ENCODE measurements around the gene C2CD5.
"Not testable (repeated sequence)": the region's sequence is repeated elsewhere in the genome, so short reads cannot be mapped to it uniquely, and the experiment has no call there.

C2CD5 gene

GRCh38 chr12:22444317-22444665, 100.1 kb downstream of the C2CD5 start:
- DNase-seq; in situ Hi-C loops (cut with HindIII; ENCODE audit: low pct_ligation_motif_present, low pct_unique_long_range_greater_than_20kb, low sequenced_read_pairs): not testable (repeated sequence)

- in situ Hi-C loops (cut with HindIII; ENCODE audit: low pct_ligation_motif_present, low pct_unique_long_range_greater_than_20kb, low sequenced_read_pairs): no loop called here
- DNase-seq: peak; percentile 87
Measured at GRCh38 chr12:22443379-22444316, 100.7 kb downstream of the C2CD5 start.

GRCh38 chr12:22437031-22437806, 107.1 kb downstream of the C2CD5 start:
- in situ Hi-C loops (cut with HindIII; ENCODE audit: low pct_ligation_motif_present, low pct_unique_long_range_greater_than_20kb, low sequenced_read_pairs): no loop called here
- DNase-seq: no peak

- no peak for DNase-seq
- in situ Hi-C loops (cut with HindIII; ENCODE audit: low pct_ligation_motif_present, low pct_unique_long_range_greater_than_20kb, low sequenced_read_pairs): no loop called here
Measured at GRCh38 chr12:22435583-22435982, 108.8 kb downstream of the C2CD5 start.

GRCh38 chr12:22431693-22432251, 112.6 kb downstream of the C2CD5 start:
- DNase-seq: no peak
- in situ Hi-C loops (cut with HindIII; ENCODE audit: low pct_ligation_motif_present, low pct_unique_long_range_greater_than_20kb, low sequenced_read_pairs): no loop called here

- in situ Hi-C loops (cut with HindIII; ENCODE audit: low pct_ligation_motif_present, low pct_unique_long_range_greater_than_20kb, low sequenced_read_pairs): no loop called here
- no peak for DNase-seq
Measured at GRCh38 chr12:22416801-22417200, 127.5 kb downstream of the C2CD5 start.

GRCh38 chr12:22415342-22416309, 128.7 kb downstream of the C2CD5 start:
- in situ Hi-C loops (cut with HindIII; ENCODE audit: low pct_ligation_motif_present, low pct_unique_long_range_greater_than_20kb, low sequenced_read_pairs): no loop called here
- no peak for DNase-seq

- no peak for DNase-seq
- in situ Hi-C loops (cut with HindIII; ENCODE audit: low pct_ligation_motif_present, low pct_unique_long_range_greater_than_20kb, low sequenced_read_pairs): no loop called here
Measured at GRCh38 chr12:22414742-22415141, 129.6 kb downstream of the C2CD5 start.

GRCh38 chr12:22413592-22413991, 130.8 kb downstream of the C2CD5 start:
- no peak for DNase-seq
- in situ Hi-C loops (cut with HindIII; ENCODE audit: low pct_ligation_motif_present, low pct_unique_long_range_greater_than_20kb, low sequenced_read_pairs): no loop called here

GRCh38 chr12:22412581-22412980, 131.8 kb downstream of the C2CD5 start:
- in situ Hi-C loops (cut with HindIII; ENCODE audit: low pct_ligation_motif_present, low pct_unique_long_range_greater_than_20kb, low sequenced_read_pairs): no loop called here

GRCh38 chr12:22410486-22410885, 133.9 kb downstream of the C2CD5 start:
- no peak for DNase-seq
- in situ Hi-C loops (cut with HindIII; ENCODE audit: low pct_ligation_motif_present, low pct_unique_long_range_greater_than_20kb, low sequenced_read_pairs): no loop called here

More at GRCh38 chr12:22412581-22412980, 131.8 kb downstream of the C2CD5 start:
- no peak for DNase-seq

GRCh38 chr12:22409377-22410164, 134.8 kb downstream of the C2CD5 start:
- no peak for DNase-seq
- in situ Hi-C loops (cut with HindIII; ENCODE audit: low pct_ligation_motif_present, low pct_unique_long_range_greater_than_20kb, low sequenced_read_pairs): no loop called here

- in situ Hi-C loops (cut with HindIII; ENCODE audit: low pct_ligation_motif_present, low pct_unique_long_range_greater_than_20kb, low sequenced_read_pairs): no loop called here
Measured at GRCh38 chr12:22408610-22409376, 135.5 kb downstream of the C2CD5 start.

GRCh38 chr12:22407397-22407796, 136.9 kb downstream of the C2CD5 start:
- in situ Hi-C loops (cut with HindIII; ENCODE audit: low pct_ligation_motif_present, low pct_unique_long_range_greater_than_20kb, low sequenced_read_pairs): no loop called here
- no peak for DNase-seq

More at GRCh38 chr12:22408610-22409376, 135.5 kb downstream of the C2CD5 start:
- no peak for DNase-seq

GRCh38 chr12:22406627-22407026, 137.7 kb downstream of the C2CD5 start:
- in situ Hi-C loops (cut with HindIII; ENCODE audit: low pct_ligation_motif_present, low pct_unique_long_range_greater_than_20kb, low sequenced_read_pairs): no loop called here
- no peak for DNase-seq

- in situ Hi-C loops (cut with HindIII; ENCODE audit: low pct_ligation_motif_present, low pct_unique_long_range_greater_than_20kb, low sequenced_read_pairs): no loop called here
- DNase-seq: no peak
Measured at GRCh38 chr12:22399464-22400180, 144.7 kb downstream of the C2CD5 start.

Data from ACHN (cell line).